T-helper 22 cell (primary cell): ENCODE data around the gene CDH23.

ENCODE experiments used
- DNase-seq: peaks from one replicate; pipeline ENCODE4 v3.0.0-alpha.2; 2020; ENCODE audit warnings: low read depth

The CDH23 gene

GRCh38 chr10:71863203-71863602 lies 466.5 kb downstream of the CDH23 start:
- DNase-seq = no peak

- DNase-seq = no peak
Observed at GRCh38 chr10:71864911-71865361, 468.2 kb downstream of the CDH23 start.
